Upper lobe of left lung (tissue), 4 donors: ENCODE measurements around the gene TOX2.

Experiments used
- EP300 ChIP-seq, 4 donors: sonication (generic); formaldehyde crosslinking; IDR thresholded peaks; one replicate each; pipeline ENCODE4 v1.5.1; 2017; ENCODE audit warnings: antibody characterized with exemption in 4 of 4, control low read depth in 2 of 4
- POLR2AphosphoS5 ChIP-seq, 2 donors: sonication (generic); formaldehyde crosslinking; IDR thresholded peaks; one replicate each; pipeline ENCODE4 v1.5.1; 2017; ENCODE audit warnings: antibody characterized with exemption in 2 of 2
- TF ChIP-seq, protein P1 (sequence below), 6 experiments: fragments of 450-650 bp in 4 of 6; fragments of 200-600 bp in 2 of 6; sonication (generic) in 2 of 6; IDR thresholded peaks; one replicate each; pipeline ENCODE4 v1.5.1; 2016 to 2019; ENCODE audit warnings: antibody characterized with exemption in 6 of 6

DNA sequence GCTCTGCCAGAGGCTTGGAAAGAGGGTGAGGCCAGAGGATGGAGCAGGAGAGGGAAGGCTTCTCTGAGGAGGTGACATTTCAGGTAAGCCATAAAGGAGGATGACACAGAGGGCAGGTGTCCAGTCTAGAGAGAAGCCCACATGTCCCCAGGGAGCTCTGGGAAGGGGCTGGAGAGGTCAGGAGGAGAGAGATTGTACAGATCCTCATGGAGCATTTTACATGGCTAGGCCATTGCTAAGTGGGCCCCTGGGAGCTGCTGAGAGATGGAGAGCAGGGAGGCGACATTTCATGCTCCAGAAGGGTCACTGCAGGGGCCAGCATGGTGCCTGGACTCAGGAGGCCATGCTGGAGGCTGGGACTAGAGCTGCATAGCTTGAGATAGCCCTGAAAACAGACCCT, 124.5 kb downstream of the TOX2 start:
- TF ChIP-seq, protein P1, sequence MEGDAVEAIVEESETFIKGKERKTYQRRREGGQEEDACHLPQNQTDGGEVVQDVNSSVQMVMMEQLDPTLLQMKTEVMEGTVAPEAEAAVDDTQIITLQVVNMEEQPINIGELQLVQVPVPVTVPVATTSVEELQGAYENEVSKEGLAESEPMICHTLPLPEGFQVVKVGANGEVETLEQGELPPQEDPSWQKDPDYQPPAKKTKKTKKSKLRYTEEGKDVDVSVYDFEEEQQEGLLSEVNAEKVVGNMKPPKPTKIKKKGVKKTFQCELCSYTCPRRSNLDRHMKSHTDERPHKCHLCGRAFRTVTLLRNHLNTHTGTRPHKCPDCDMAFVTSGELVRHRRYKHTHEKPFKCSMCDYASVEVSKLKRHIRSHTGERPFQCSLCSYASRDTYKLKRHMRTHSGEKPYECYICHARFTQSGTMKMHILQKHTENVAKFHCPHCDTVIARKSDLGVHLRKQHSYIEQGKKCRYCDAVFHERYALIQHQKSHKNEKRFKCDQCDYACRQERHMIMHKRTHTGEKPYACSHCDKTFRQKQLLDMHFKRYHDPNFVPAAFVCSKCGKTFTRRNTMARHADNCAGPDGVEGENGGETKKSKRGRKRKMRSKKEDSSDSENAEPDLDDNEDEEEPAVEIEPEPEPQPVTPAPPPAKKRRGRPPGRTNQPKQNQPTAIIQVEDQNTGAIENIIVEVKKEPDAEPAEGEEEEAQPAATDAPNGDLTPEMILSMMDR (IDR thresholded peaks at IDR 0.05) = no peak
- TF ChIP-seq POLR2AphosphoS5 (IDR thresholded peaks at IDR 0.05) = no peak
- no peak for TF ChIP-seq EP300 (IDR thresholded peaks at IDR 0.05)
